AG09319 (cell line): ENCODE data around the gene KISS1.
A peak's percentile ranks its signal among the peaks of the same experiment; 100 is the strongest.

ENCODE experiments used
- DNase-seq: peaks from one replicate; pipeline ENCODE4 v3.0.0-alpha.2; 2010; ENCODE audit warnings: low read depth; ENCODE audit errors: extremely low read depth
- TF ChIP-seq, protein P1 (sequence below): IDR thresholded peaks from 2 replicates; pipeline ENCODE4 v1.5.1; 2011; ENCODE audit warnings: low read depth, mild to moderate bottlenecking, inconsistent platforms, low read length, moderate library complexity

The KISS1 gene

DNA sequence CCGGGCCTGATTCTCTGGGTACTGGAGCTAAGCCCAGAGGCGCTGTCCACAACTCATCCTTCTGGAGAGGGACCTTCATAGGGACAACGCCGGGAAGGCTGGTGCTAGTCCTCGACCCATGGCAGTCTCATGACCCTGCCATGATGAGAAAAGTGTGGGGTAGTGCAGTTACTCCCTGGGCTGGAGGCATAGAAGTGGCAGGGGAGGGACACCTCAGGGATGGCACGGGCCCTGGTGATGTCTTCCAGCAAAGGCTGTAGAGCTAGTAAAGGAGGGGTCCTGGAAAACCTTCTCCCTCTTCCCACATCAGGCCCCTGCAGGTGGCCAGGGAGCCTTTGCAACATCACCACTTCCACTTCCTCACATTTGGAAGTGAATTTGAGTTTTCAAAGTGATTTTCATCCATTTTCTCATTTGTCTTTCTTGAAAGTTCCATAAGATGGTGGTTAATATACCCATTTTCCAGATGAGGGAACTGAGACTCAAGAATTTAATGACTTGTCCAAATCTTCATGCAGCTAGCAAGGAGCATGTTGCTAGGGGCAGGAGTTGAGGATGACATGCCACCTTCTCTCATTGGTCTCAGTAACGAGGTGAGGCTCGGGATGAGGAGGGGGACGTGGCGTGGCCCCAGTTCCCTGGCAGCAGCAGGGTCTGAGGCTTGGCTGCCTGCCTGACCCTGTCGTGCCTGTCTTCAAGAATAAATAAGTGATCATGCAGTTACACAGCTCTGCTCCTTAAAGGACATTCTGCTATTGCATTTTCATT is 20.8 kb upstream of the KISS1 start:
- TF ChIP-seq, protein P1, sequence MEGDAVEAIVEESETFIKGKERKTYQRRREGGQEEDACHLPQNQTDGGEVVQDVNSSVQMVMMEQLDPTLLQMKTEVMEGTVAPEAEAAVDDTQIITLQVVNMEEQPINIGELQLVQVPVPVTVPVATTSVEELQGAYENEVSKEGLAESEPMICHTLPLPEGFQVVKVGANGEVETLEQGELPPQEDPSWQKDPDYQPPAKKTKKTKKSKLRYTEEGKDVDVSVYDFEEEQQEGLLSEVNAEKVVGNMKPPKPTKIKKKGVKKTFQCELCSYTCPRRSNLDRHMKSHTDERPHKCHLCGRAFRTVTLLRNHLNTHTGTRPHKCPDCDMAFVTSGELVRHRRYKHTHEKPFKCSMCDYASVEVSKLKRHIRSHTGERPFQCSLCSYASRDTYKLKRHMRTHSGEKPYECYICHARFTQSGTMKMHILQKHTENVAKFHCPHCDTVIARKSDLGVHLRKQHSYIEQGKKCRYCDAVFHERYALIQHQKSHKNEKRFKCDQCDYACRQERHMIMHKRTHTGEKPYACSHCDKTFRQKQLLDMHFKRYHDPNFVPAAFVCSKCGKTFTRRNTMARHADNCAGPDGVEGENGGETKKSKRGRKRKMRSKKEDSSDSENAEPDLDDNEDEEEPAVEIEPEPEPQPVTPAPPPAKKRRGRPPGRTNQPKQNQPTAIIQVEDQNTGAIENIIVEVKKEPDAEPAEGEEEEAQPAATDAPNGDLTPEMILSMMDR: no peak
- DNase-seq: no peak

DNA sequence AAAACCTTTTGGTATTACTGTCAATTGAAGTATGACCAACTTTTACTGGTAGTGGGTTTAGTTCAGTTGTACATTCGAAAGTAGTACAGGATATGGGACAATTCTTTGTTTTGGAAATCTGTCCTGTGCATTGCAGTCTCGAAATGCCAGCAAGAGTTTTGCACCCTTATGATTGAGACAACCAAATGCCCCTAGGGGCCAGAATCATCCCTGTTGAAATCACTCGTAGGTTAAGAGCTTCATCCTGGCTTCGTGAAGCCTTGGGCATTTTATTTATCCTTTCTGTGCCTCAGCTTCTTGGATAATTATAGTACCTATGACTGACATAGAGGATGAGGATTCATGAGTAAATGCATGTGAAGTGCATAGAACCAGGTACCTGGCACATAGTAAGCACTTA is 19.9 kb upstream of the KISS1 start:
- no peak for DNase-seq
- TF ChIP-seq, protein P1: no peak

DNA sequence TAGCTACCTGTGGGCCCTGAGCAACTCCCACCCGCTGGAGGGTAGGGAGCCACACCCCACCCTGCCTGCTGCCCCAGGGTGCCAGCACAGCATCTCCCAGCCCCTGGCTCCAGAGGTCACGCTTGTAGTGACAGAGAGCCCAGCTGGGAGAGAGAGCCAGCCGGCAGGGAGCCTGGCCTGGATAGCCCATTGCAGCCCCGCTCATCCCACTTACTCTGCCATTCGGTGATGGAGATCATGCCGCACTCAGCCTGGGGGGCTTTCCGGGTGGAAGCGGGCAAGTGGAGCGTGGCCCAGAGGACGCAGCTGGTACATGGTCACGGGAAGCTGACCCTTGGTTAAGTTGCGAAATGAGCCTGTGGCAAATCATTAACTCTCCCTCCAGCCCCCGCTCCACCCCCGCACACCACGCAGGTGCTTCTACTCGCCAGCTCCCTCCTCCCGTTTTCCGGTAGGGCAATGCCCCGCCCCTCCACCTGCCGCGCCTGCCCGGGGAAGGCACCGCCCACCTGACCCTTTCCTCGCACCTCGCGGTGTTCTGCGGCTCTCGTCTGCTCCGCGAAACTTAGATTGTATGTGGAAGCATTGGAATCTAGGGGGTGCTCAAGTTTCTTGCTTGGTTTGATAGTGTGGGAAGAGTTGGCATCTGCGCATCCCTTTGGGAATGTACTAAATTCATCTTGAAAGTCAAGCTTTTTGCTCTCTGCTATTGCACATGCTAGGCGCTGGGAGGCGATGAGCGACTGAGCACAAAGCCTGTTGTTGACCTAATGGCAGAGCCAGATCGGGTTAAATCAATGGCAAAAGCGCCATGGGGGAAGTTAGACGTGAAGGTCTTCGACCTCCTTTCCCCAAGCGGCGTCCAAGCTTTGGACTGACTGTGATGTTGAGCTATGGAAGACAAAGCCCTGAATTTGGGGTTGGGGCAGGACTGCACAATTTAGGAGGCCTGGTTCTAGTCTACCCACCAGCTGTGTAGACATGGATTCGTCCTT is 17.7 kb upstream of the KISS1 start, which contains the start of gene GOLT1A:
GOLT1A (minus strand) TSS at position 321 of the 995 bp plus-strand sequence; CDS start at position 239, 82 bp downstream.
- peak; percentile 69 for DNase-seq
- TF ChIP-seq, protein P1: peak; percentile 94

DNA sequence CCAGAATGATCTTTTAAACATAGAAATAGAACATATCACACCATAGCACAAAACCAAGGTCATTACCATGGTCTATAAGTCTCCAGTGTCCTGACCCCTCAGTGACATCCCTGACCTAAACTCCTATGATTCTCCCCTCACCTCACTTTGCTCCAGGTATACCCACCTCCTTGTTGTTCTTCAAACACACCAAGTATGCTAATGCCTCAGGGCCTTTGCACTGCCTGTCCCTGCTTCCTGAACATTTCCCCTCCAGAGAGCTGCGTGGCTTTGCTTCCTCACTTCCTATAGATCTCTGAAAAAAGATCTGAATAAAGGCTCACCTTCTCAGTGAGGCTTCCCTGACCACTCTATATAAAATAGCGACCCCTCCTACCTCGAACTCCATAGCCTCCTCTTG is 16.4 kb upstream of the KISS1 start:
- TF ChIP-seq, protein P1: no peak

DNA sequence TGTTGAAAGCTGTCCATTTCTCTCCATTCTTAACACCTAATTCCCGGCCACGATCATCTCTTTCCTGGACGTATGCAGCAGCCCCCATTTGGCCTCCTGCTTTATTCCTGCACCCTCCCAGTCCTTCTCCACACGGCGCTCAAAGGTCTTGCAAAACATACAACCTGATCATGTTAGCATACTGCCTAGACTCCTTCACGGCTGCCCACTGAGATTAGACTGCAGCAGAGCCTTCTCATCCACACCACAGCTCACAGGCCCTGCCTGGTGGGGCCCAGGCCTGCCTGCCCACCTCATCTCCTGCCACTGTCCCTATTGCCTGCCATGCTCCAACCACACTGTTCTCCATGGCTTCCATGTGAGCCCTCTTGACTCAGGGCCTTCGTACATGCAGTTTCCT is 14.8 kb upstream of the KISS1 start:
- TF ChIP-seq, protein P1: no peak
- DNase-seq: no peak

More for the DNA sequence above, 16.4 kb upstream of the KISS1 start:
- no peak for DNase-seq

DNA sequence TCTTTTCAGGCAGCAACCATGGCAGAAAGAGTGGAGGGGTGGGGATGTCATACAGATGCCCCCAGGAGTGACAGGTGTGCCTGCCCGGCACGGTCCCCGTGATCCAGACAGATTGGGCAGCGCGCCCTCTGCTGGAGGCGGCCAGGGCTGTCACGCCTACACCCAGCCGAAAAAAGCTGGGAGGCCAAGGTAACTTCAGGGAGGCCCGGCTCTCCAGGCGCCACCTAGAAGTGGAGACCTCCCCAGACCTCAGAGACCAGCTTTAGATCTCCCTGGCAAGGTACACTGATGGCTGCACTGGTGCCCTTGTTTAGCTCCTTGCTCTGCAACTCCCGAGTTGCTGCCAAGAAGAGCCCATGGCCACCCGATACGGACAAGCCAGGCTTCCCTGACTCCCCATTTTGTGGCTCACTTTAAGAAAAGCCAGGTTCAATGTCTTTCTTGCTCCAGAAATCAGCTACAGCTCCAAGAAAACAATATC is 10.9 kb upstream of the KISS1 start:
- TF ChIP-seq, protein P1: peak; percentile 96
- DNase-seq: no peak

DNA sequence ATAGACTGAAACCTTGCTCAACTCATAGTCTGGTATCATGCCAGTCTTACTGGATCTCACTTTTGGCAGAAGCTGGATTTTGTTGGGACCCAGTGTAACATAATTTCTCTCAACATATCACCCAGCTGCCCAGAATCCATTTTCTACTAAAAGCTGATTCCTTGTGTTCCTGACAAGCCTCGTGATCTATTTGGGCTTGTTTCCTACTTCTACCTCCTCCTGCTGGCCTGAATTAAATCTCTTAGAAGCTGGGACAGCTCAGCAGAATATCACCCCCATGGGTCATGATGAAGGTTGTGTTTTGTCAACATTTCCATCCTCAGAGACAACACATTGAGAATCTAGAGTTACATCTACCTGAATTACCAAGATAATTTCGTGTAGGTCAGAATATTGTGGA is 9.8 kb upstream of the KISS1 start:
- TF ChIP-seq, protein P1: peak; percentile 22
- DNase-seq: no peak
